Measurements from ENCODE around the gene TBC1D14. TPM values are rescaled to one million over a fixed set of nuclear protein-coding genes. Genes with fewer than 3 reads are reported as not detected.

Gene TBC1D14
- total and polyA plus RNA-seq, 10 of the 15 experiments (the other 5 are each of a cell fraction or from before 2014, with no cell fraction given): 0.87 to 39.3 (median 30.1) TPM

DNA sequence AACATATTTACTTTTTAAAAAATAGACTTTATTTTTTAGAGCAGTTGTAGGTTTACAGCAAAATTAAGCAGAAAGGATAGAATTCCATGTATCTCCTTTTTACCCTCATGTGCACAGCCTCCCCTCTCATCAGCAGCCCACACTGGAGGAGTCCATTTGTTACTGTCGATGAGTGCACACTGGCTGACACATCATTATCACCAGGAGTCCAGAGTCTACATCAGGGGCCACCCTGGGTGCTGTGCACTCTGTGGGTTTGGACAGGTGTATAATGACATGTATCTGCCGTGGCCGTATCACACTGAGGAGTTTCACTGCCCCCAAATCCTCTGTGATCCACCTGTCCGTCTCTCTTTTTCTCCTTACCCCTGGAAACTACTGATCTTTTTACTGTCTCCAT, 26.3 kb downstream of the TBC1D14 start (continued):
- TF ChIP-seq GATAD2B (conservative IDR thresholded peaks at IDR 0.05; ENCODE audit: low read depth): no peak
- no peak for TF ChIP-seq KAT2A (conservative IDR thresholded peaks at IDR 0.05; ENCODE audit: control insufficient read depth, low read depth, low read length)
- TF ChIP-seq GABPA (IDR thresholded peaks at IDR 0.05; ENCODE audit: low read depth): no peak
- TF ChIP-seq RAD51 (IDR thresholded peaks at IDR 0.05): no peak
- no peak for TF ChIP-seq PML (IDR thresholded peaks at IDR 0.05; ENCODE audit: low read length)
- TF ChIP-seq ZNF24 (IDR thresholded peaks at IDR 0.05): no peak
- no peak for TF ChIP-seq SMAD1 (IDR thresholded peaks at IDR 0.05; ENCODE audit: low read depth, partially characterized antibody)
- no peak for TF ChIP-seq EZH2 (IDR thresholded peaks at IDR 0.05; ENCODE audit: borderline replicate concordance, control insufficient read depth, low read depth, low read length)
- TF ChIP-seq, protein P1, sequence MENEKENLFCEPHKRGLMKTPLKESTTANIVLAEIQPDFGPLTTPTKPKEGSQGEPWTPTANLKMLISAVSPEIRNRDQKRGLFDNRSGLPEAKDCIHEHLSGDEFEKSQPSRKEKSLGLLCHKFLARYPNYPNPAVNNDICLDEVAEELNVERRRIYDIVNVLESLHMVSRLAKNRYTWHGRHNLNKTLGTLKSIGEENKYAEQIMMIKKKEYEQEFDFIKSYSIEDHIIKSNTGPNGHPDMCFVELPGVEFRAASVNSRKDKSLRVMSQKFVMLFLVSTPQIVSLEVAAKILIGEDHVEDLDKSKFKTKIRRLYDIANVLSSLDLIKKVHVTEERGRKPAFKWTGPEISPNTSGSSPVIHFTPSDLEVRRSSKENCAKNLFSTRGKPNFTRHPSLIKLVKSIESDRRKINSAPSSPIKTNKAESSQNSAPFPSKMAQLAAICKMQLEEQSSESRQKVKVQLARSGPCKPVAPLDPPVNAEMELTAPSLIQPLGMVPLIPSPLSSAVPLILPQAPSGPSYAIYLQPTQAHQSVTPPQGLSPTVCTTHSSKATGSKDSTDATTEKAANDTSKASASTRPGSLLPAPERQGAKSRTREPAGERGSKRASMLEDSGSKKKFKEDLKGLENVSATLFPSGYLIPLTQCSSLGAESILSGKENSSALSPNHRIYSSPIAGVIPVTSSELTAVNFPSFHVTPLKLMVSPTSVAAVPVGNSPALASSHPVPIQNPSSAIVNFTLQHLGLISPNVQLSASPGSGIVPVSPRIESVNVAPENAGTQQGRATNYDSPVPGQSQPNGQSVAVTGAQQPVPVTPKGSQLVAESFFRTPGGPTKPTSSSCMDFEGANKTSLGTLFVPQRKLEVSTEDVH (IDR thresholded peaks at IDR 0.05; ENCODE audit: low read depth, partially characterized antibody): no peak

- 76% methylated on average over 6 of the region's 6 CpGs for WGBS (ENCODE audit: insufficient coverage, insufficient replicate concordance, low lambda C conversion rate, missing lambda C conversion rate)
- intact Hi-C loops (cut with micrococcal nuclease; ENCODE audit: unreplicated experiment): no loop called here
- no peak for TF ChIP-seq TCF12 (IDR thresholded peaks at IDR 0.05; ENCODE audit: low read depth, low read length)
- no peak for TF ChIP-seq POLR2AphosphoS2 (IDR thresholded peaks at IDR 0.05; ENCODE audit: low read depth, low read length)
- TF ChIP-seq ZNF207 (IDR thresholded peaks at IDR 0.05; ENCODE audit: borderline replicate concordance): no peak
- TF ChIP-seq SIN3A (IDR thresholded peaks at IDR 0.05; ENCODE audit: low read depth, low read length): no peak
- TF ChIP-seq RCOR1 (conservative IDR thresholded peaks at IDR 0.05; ENCODE audit: low read depth, low read length): no peak
- no peak for TF ChIP-seq CHD1 (IDR thresholded peaks at IDR 0.05; ENCODE audit: low read depth, low read length)
- TF ChIP-seq PAX8 (IDR thresholded peaks at IDR 0.05): no peak
- TF ChIP-seq CHD4 (IDR thresholded peaks at IDR 0.05): no peak
- no peak for TF ChIP-seq BCL11A (IDR thresholded peaks at IDR 0.05; ENCODE audit: low read depth, low read length)
- TF ChIP-seq, protein P1 (IDR thresholded peaks at IDR 0.05; ENCODE audit: low read depth, partially characterized antibody): no peak
- no peak for TF ChIP-seq MXI1 (IDR thresholded peaks at IDR 0.05; ENCODE audit: low read depth, low read length)
- TF ChIP-seq IKZF1 (conservative IDR thresholded peaks at IDR 0.05): no peak
- TF ChIP-seq PML (IDR thresholded peaks at IDR 0.05; ENCODE audit: low read length): no peak
- TF ChIP-seq NBN (IDR thresholded peaks at IDR 0.05): no peak
Measured at GRCh38 chr4:6937201-6937600, 27.6 kb downstream of the TBC1D14 start.

More at GRCh38 chr4:6937201-6937600, 27.6 kb downstream of the TBC1D14 start:
- H3K4me1 ChIP-seq (ENCODE audit: control insufficient read depth, insufficient read depth, low read length): peaks cover 41% of the 10 kb centered on the region
- ChIA-PET RAD21 (ENCODE audit: unreplicated experiment) (interaction anchor here (0.8 kb wide), 2 partner anchors 28 to 50 kb away, joined by 3 read pairs; partner anchors contain the start of gene TBC1D14), CTCF (interaction anchor here (1.4 kb wide), 1 partner anchor 134 kb away, joined by 3 read pairs; no protein-coding TSS in a partner anchor), POLR2A (no interaction called here), SMC1A (ENCODE audit: uncharacterized antibody, unreplicated experiment) (interaction anchor here (0.7 kb wide), 1 partner anchor 29 kb away, joined by 3 read pairs; no protein-coding TSS in a partner anchor)
- FAIRE-seq: no peak
- H4K20me1 ChIP-seq (ENCODE audit: control insufficient read depth, insufficient read depth): no peaks in the 10 kb centered on the region
- H3K27ac ChIP-seq (ENCODE audit: control insufficient read depth, insufficient read depth): no peak overlapping the region
- H3K9me3 ChIP-seq (replicated peaks; ENCODE audit: control insufficient read depth, insufficient read depth, low read length): no peaks in the 10 kb centered on the region; the same call in 2 of the 3 replicates
- ATAC-seq: no peak
- no peak overlapping the region for H3K4me2 ChIP-seq (ENCODE audit: control insufficient read depth, insufficient read depth)
- H3K36me3 ChIP-seq (ENCODE audit: control insufficient read depth in 2 of 2, insufficient read depth in 2 of 2, low read length in 1 of 2): peaks cover 0 to 2% of the 10 kb centered on the region in 2 experiments; a peak in 2 of 4 replicates
- H3K9ac ChIP-seq (ENCODE audit: control insufficient read depth, insufficient read depth, low read length): no peak overlapping the region
- DNase-seq (ENCODE audit: low read depth, low spot score): no peak
- peaks cover 9% of the 10 kb centered on the region for H3K79me2 ChIP-seq (ENCODE audit: control insufficient read depth, insufficient read depth, low read length)
- H3K4me3 ChIP-seq: no peak overlapping the region
- in situ Hi-C loops (cut with MboI): no loop called here
- H2AFZ ChIP-seq (ENCODE audit: control insufficient read depth, low read depth, low read length): no peak overlapping the region
- BruUV-seq (replicated peaks): no TSS peak
- H3K27me3 ChIP-seq (replicated peaks in 1 of 2; ENCODE audit: control insufficient read depth in 2 of 2, insufficient read depth in 2 of 2, low read length in 1 of 2): no peaks in the 10 kb centered on the region
